ENCODE results near the gene WDFY4.

DNA sequence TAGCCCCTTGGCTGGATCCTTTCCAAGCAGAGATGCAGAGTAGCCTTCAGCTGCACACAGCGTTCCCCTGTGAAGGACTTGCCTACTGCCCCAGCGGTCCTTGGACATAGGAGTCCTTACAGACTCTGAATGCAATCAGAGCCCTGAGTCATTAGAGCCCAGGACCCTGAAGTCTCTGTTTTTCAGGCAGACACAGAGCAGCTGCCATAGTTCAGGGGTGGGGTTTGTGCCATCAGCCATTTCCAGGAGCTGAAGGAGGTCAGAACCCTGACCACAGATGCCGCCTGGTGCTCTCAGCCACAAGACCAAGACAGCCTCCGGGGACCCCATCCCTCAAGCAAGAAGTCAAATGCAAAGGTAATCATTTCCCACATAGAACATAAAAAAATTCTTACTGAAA, 32.8 kb upstream of the WDFY4 start:
- TF ChIP-seq, protein P1, sequence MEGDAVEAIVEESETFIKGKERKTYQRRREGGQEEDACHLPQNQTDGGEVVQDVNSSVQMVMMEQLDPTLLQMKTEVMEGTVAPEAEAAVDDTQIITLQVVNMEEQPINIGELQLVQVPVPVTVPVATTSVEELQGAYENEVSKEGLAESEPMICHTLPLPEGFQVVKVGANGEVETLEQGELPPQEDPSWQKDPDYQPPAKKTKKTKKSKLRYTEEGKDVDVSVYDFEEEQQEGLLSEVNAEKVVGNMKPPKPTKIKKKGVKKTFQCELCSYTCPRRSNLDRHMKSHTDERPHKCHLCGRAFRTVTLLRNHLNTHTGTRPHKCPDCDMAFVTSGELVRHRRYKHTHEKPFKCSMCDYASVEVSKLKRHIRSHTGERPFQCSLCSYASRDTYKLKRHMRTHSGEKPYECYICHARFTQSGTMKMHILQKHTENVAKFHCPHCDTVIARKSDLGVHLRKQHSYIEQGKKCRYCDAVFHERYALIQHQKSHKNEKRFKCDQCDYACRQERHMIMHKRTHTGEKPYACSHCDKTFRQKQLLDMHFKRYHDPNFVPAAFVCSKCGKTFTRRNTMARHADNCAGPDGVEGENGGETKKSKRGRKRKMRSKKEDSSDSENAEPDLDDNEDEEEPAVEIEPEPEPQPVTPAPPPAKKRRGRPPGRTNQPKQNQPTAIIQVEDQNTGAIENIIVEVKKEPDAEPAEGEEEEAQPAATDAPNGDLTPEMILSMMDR (IDR thresholded peaks at IDR 0.05): no peak
- TF ChIP-seq EZH2phosphoT487 (IDR thresholded peaks at IDR 0.05): no peak
